ENCODE results near the gene USP36.

Gene USP36

DNA sequence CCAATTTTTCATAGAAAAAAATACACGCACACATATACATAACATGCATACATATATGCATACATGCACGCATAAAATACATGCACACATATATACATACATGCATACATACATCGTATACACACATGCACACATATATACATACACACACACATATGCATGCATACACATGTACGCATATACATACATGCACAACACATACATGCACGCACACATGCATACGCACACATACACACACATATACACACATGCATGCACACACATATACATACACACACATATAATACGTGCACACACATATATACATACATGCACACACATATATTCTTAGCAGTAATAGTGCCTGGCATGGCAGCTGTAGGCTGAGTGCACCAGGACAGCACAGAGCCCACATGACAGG lies 24.9 kb downstream of the USP36 start:
- DNase-seq (ENCODE audit: low spot score) = no peak

DNA sequence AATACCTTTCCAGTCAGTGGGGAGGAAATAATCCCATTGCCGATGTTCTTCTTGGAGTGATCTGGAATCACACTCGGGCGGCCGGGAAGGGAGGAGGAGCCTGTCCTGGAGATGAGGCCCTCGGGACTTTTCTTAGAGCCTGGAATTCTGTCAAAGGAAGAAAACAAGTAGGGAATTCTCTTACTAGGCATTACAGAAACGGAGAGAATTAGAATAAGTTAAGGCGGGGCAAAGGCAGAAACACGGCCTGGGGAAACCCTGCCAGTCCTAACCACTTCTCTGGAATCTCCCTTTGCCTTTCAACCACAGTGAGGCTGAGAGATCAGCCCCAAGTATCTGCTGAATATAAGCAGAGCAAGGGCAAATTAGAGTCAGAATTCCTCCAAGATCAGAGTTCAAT lies 27.8 kb downstream of the USP36 start:
- DNase-seq (ENCODE audit: low spot score) = no peak

DNA sequence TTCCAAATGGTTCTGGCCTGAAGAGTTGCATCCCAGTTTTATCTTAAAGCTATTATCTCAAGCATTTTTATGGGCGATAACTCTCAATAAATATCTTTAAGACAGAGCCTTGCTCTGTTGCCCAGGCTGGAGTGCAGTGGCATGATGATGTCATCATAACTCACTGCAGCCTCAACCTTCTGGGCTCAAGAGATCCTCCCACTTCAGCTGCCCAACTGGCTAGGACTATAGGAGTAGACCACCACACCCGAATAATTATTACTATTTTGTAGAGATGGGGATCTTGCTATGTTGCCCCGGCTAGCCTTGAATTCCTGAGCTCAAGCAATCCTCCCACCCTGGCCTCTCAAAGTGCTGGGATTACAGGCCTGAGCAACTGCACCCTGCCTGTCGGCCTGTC lies 32.5 kb downstream of the USP36 start:
- DNase-seq (ENCODE audit: low spot score) = no peak

DNA sequence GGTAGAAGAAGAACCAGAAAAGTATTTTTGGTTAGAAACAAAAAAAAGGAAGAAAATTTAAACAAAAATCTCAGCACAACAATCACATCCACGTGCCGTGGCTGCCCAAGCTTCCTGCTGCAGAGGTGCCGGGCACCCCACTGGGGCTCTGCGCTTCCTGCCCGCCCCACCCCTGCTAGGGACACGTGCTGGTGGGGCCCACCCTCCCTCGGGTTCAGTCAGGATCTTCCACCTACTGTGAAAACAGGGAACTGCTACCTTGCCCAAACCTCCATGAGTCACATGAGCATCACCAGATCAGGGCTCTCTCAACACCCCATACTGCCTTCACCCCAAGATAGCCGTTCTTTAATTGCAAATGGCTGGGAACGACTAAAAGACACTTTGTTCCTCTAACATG lies 34.2 kb downstream of the USP36 start:
- DNase-seq (ENCODE audit: low spot score) = no peak

DNA sequence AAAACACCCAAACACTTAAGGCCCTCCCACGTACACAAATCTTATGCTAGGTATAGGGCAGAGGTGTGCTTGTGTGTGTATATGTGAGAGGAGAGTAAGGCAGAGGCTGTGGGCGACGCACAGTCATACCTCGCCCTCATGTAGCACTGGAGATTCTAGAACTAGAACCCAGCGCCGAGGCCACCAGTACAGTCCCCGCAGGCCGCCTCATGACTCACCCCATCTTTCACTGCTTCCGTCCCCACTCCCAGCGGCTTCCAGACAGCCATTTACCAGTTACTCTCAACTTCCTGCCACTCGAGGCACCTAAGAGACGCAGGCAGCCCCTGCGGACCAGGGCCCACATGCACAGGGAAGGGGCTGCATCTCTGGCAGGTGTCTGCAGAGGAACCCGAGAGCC lies 35.3 kb downstream of the USP36 start:
- DNase-seq (ENCODE audit: low spot score) = peak; percentile 89

DNA sequence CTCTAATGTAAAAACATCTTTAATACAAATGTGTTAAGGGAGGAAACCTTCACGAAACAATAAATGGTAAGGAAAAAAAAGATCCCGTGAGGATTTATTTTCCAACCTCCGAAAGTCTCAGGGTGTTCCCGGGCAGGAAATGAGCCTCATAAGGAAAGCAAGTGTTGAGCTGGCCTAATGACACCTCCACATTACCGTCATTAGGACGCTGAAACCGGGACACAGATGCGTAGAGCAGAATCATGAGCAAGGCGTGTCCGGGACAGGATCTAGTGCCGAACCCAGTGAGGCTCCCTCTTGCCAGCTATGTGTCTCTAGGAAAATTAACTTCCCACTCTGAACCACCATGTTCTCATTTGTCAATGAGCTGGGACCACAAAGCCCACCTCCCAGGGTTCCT lies 35.8 kb downstream of the USP36 start:
- DNase-seq (ENCODE audit: low spot score) = peak; percentile 69

DNA sequence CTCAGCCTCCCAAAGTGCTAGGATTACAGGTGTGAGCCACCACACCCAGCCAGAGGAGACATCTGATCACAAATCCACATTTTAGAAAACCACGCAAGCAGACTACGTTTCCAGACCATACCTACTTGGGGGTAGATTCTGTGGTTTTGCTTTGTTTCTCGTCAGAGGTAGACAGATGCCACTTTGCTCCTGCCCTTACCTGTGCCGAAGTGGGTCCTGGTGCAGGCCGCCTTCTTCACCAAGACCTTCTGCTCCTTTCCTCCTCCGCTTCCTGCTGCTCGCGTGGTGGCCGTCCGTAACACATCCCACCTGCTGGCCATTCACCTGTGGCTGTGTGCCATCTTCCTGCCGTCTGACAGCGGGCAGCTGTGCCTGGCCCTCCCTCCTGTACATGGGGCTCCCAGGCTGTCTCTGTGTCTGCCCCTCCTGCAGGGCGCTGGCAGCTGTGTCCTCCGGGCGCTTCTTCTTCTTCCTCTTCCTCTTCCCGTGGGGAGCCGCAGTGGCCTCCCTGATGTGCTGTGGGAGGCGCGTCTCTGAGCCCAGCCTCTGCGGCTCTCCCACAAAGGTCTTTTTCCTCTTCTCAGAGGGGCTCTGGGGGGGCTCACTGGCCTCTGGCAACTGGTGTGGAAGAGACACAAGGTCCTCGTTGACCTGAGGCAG lies 37.3 kb downstream of the USP36 start:
- no peak for DNase-seq (ENCODE audit: low spot score)

DNA sequence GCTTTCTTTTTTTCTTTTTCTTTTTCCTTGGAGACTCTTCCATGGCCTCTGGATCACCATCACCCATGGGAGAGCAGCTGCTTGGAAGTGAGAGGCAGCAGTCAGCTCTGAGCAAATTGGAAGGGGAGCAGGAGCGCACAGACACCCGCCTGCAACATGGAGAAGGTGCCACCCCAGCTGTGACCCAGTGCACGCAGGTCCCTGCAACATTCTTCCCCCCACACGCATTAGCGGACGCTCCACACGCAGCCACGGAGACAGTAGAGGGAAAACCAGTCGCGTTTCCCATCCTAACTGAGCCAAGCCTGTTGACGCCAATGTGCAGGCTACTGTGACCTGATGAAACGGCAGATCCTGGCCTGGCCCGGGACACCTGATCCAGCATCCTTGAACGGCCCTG lies 38.2 kb downstream of the USP36 start:
- no peak for DNase-seq (ENCODE audit: low spot score)

DNA sequence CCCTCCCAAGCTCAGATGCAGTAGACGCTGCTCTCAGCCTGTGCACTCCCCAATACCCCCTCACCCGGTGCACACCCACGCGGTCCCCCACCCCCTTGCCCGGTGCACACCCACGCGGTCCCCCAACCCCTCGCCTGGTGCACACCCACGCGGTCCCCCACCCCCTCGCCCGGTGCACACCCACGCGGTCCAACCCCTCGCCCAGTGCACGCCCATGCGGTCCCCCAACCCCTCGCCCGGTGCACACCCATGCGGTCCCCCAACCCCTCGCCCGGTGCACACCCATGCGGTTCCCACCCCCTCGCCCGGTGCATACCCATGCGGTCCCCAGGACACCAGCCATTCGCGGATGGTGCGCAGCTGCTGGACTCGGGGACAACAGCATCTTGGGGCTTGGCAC lies 38.6 kb downstream of the USP36 start:
- no peak for DNase-seq (ENCODE audit: low spot score)

DNA sequence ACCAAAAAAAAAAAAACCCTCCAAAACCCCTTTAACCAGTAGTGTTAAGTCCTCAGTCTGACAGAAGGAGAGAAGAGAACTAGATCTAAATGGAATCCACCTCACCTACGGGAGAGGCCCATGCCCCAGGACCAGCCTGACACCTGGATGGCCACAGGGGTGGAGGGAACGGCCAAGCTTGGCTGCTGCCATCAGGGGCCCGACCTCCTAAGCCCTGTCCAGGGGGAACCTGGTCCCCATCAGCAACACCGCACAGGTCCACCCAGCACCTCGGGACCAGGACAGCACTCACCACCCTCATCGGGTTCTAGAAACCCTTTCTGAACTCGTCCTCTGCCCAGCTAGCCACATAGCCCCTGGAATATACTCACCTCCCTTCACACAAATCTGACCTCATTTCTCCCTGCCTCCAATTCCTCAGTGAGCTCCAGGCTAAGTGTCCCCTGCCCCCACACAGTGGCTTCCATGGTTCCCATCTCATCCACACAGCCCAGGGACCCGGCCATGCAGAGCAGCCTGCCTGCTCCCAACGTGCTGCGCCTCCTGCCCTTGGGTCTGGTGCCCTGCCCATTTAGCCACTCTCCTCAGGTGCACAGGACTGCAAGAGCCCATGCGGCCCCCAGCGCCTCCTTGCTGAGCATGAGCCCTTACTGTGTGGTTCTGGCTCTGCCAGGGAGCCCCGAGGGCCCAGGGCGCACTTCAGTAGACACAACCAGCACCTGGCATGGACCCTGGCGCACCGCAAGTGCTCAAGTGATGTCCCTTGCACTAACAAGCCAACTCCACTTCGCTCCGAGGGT lies 40.3 kb downstream of the USP36 start:
- DNase-seq (ENCODE audit: low spot score) = no peak

DNA sequence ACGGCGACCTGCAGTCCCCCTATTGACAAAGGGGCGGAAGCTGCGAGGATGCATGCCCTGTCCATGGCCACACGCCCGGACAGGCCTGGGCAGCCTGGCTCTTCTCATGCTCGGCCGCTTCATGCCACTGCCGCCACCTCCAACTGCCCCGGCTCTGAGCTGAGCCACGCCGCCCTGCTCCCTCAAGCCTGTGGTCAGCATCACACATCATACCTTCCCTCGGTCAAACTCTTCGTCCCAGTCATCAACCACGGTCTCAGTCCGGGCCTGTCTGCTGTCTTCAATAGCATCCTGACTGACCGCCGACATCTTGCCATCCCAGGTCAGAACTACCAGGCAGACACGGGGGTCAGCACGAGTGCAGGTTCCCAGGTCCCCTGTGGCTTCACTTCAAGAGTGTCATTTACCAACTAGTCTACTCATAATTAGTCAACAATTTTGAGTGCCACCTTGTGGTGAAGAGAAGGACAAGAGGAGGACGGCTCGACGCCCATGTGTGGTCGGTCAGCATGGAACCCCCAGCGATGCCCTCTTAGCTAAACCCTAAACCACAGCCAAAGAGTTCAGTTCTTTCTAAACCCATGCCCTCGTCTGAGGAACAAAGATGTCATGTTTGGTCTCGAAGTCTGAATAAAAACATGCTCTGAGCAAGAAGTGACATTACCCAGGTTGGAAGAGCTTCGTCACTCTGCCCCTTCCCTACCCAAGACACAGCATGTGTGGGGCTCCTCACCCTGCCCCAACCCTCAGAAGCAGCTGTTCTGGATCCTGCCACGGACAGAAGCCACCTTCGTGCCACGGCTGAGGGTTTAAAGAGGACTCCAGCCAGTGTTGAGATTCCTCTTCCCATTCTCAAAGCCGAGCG lies 41.7 kb downstream of the USP36 start:
- no peak for DNase-seq (ENCODE audit: low spot score)

DNA sequence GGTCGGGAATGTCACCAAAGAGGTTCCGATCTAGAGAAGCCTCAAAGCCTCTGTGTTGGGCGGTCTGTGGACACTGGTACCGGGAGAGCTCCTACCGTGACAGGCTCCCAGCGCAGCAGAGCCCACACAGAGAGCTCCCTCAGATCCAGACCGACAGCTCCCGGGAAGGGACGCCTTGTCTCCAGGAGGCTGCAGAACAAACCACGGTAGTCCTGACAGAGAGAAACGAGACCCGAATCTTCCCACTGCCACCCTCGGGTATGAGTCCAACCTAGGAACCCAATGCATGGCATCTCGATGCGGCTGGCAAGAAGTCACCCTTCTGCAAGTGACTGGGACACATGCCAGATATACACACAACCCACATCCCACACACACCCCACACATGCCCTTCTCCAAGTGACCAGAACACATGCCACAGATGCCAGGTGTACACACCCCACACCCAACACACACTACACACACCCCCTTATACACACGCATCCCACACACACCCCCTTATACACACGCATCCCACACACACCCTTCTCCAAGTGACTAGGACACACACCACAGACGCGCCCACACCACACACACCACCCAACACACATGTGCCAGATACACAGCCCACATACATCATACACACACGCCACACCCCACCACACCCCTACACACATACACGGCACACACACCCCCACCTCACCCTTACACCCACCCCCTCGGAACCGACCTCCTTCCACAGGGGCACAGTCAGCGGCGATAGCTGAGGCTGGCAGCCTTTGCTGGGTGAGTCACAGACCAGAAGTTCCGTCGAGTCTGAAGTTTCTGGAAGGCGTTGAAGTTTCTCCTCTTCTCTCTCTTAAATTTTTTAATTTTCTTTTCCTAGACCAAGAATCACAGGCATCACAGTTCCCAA lies 42.7 kb downstream of the USP36 start:
- DNase-seq (ENCODE audit: low spot score) = no peak

DNA sequence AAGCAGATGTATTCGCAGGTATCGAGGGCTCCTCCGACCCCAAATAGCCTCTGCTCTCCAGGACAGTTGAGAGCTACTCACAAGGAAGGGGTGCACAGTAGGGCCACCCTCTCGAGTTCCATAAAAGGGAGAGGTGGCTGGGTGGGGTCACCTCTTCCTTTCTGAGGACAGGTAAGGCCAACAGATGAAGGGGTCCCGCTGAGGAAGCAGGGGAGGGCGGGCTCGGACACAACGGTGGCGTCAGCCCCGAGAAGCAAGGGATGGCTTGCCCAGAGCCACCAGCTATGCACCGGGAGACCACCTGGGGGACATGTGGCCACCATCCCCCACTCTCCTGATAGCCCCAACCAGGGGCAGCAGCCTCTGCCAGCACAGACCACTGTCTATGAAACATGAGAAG lies 43.4 kb downstream of the USP36 start:
- no peak for DNase-seq (ENCODE audit: low spot score)

DNA sequence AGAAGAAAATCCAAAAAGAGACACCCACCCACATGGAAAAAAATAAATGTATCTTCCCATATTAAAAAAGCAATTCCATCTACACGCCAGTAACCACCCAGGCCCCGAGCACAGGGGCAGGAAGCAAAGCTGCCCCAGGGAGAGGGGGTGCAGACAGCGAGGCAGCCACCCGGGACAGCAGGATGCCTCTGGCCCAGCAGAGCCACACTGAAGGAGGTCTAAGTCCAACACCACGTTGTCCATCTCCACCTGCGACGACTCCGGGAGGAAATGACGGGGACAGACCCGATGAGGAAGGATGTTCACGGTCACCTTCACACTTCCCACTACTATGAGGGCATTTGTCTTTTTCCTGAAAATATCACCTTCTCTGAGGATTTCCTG lies 44.1 kb downstream of the USP36 start:
- no peak for DNase-seq (ENCODE audit: low spot score)

DNA sequence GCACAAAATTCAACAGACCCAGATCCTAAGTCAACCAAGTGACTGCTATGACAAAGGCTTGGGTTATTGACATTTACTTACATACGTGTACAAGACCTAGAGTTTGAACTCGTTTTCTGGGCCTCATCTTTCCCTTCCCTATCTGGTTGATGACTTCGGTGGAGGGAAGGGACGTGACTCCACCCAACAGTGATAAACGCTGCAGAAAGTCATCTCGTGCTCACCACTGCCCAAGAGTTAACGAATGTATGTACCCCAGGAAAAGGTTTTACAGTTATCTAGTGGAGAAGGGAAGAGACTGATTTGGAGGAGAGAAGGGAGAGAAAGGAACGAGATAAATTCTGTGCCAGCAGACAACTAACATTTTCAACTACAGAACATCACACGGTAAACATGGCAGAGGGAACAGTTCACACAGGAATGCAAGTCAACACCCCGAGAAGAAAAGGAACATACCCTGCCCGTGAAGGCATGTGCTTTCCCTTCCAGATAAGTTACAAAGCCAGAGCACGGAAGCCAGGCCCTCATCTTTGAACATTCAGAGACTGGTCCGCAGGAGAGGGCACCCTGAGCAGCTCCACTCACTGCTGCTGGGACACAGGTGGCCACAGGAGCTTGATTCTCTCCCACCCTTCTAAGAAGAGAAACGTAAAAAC lies 44.6 kb downstream of the USP36 start:
- no peak for DNase-seq (ENCODE audit: low spot score)

DNA sequence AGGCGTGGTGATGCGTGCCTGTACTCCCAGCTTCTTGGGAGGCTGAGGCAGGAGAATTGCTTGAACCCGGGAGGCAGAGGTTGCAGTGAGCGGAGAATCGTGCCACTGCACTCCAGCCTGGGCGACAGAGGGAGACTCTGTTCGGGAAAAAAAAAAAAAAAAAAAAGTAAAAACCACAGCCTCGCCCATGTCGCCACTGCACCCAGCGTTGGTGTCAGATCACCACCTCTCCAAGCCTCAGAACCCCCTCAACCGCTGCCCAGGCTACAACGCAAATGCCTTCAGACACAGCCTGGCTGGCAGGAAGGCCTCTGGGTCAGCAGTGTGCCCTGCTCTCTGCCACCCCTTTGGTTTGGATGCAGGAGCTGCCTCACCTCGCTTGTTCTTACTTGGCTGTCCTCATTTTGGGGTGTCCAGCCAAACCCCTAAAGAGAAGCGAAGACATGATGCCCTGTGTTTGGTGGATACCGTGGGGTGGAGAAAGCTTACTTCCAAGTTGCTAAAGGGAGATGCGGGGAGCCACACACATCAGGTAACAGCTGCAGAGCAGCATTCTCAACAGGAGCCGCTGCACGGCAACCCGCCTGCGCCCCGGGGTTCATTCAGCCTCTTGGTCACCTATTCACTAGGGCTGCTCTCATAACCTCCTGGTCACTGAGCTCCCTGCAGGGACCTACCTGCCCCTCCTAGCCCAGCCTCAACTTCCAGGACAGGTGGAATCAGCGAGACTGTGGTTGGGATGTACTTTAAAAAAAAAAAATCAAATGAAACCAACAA lies 45.6 kb downstream of the USP36 start:
- DNase-seq (ENCODE audit: low spot score) = no peak

DNA sequence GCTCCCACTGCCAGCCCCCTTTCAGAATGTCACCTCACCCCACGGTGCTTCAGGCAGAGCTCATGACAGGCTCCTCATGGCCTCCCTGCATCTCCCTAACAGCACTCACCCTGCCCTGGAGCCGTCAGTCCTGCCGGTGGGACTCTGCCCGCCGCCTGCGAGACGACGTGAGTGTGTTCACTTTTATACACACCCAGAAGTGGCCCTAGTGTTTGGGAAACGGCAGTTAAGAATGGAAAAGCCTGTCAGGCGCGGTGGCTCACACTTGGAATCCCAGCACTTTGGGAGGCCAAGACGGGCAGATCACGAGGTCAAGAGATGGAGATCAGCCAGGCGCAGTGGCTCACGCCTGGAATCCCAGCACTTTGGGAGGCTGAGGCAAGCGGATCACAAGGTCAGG lies 46.2 kb downstream of the USP36 start:
- DNase-seq (ENCODE audit: low spot score) = no peak

DNA sequence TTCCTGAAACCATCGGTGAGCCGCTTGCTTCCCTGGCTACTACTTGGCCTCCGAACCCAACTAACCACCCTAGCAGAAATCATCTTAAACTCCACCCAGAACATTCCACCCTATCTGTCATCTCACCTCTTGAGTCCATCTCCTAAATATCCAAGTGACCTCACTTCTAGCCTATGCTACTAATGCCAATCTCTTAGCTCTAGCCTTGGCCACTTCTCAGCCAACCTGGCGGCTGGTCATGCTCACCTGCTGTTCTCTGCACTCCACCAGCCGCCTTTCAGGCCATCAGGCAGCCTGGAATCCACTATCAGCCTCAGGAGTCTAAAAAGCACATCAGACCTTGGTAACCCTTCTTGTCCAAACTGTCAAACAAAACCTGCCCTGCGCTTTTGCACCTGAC lies 46.6 kb downstream of the USP36 start:
- DNase-seq (ENCODE audit: low spot score) = no peak

DNA sequence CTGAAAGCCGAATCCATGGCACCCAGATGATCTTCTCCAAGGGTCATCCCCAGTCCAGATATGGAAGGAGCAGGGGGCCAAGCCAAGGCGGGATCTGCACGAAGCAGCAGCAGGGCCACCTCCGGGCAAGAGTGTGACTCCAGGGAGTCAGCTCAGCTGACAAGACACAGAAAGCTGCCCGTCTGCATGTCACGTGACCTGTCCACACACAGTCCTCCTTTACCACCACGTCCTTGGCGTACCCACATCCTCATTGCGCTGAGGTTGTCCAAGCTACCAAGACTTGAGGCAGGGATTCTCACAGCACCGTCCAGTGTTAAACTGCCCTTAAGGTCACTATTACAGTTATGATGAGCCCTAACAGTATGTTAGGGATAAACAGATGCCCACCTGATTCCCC lies 47.2 kb downstream of the USP36 start:
- no peak for DNase-seq (ENCODE audit: low spot score)

DNA sequence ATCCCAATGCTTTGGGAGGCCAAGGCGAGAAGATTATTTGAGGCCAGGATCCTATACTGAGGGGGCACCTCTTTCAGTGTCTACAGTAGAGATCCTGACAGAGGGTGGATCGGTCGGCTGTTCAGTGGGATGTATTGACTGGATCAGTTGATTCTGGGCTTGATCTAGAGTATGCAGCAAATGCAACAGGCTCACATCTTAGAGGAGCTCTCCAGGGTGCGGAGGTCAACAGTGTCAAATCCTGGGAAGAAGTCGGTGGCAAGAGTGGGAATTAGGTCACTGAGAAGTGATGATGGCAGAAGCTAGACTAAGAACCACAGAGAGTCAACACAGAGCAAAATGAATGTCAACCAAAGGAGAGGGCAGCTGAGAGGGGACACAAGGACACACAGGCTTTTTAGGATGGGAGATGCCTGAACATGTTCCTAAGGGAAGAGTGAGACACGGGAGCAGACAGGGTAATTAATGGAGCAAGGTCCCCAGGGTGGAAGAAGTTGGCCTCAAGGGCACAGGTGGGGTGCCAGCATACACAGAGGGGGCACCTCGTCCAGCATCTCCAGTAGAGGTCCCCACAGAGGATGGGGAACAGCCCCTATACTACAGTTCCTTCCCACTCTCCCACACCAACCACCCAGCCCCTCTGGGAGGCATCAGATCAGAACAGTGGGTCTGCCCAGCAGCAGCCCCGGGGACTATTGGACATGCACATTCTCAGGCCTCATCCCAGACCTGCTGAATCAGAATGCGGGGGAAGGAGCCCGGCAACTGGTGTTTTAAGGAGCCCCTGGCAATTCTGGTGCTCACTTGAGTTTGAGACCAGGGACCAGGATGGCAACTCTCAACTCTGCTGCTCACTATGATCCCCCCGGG lies 48.5 kb downstream of the USP36 start:
- DNase-seq (ENCODE audit: low spot score) = no peak
